Endodermal cell (in vitro differentiated cells): Measurements from ENCODE around the gene SIGMAR1. TPM values are rescaled to one million over a fixed set of nuclear protein-coding genes. Genes with fewer than 3 reads are reported as not detected.

ENCODE experiments used
- DNase-seq: peaks from one replicate; pipeline ENCODE4 v3.0.0-alpha.2; 2017
- H3K27ac ChIP-seq: 2 replicates; pipeline ENCODE4 v1.5.1; 2013; ENCODE audit warnings: mild to moderate bottlenecking, low read depth, low read length, moderate library complexity
- H3K27me3 ChIP-seq: 2 replicates; pipeline ENCODE4 v1.6.1; 2013; ENCODE audit warnings: mild to moderate bottlenecking, low read length, moderate library complexity; ENCODE audit not compliant: insufficient read depth, control insufficient read depth, poor library complexity, severe bottlenecking
- H3K36me3 ChIP-seq: 2 replicates; pipeline ENCODE4 v1.7.0; 2013; ENCODE audit warnings: mild to moderate bottlenecking, low read length, moderate library complexity; ENCODE audit not compliant: control insufficient read depth, insufficient read depth
- H3K4me1 ChIP-seq: one replicate; pipeline ENCODE4 v1.7.0; 2013; ENCODE audit warnings: low read length; ENCODE audit not compliant: control insufficient read depth, insufficient read depth
- H3K4me3 ChIP-seq: 2 replicates; pipeline ENCODE4 v1.5.1; 2013; ENCODE audit warnings: mild to moderate bottlenecking, low read length, moderate library complexity
- H3K9ac ChIP-seq: 2 replicates; pipeline ENCODE4 v1.6.1; 2013; ENCODE audit warnings: mild to moderate bottlenecking, low read length, moderate library complexity; ENCODE audit not compliant: poor library complexity, severe bottlenecking; ENCODE audit errors: extremely low read depth
- H3K9me3 ChIP-seq: 2 replicates; pipeline ENCODE4 v1.6.1; 2013; ENCODE audit warnings: mild to moderate bottlenecking, low read length, moderate library complexity; ENCODE audit not compliant: control insufficient read depth
- H3K27ac Mint-ChIP-seq: 2 replicates; pipeline ENCODE4 v1.8.0; 2020; ENCODE audit warnings: mixed read lengths
- H3K27me3 Mint-ChIP-seq: 2 replicates; pipeline ENCODE4 v1.8.0; 2021; ENCODE audit warnings: mild to moderate bottlenecking, mixed read lengths; ENCODE audit not compliant: insufficient read depth
- H3K36me3 Mint-ChIP-seq: 2 replicates; pipeline ENCODE4 v1.8.0; 2020; ENCODE audit warnings: low read depth, mixed read lengths
- H3K4me1 Mint-ChIP-seq: 2 replicates; pipeline ENCODE4 v1.8.0; 2020; ENCODE audit warnings: mixed read lengths
- H3K4me3 Mint-ChIP-seq: 2 replicates; pipeline ENCODE4 v1.8.0; 2020; ENCODE audit warnings: mild to moderate bottlenecking, moderate library complexity, mixed read lengths
- H3K9me3 Mint-ChIP-seq: 2 replicates; pipeline ENCODE4 v1.8.0; 2020; ENCODE audit warnings: mild to moderate bottlenecking, mixed read lengths
- WGBS, 2 experiments: methylation state at CpG; one replicate each; pipeline versions ENCODE4 v1.1.5 to v1.1.7; 2013; ENCODE audit warnings: missing lambda C conversion rate in 2 of 2, mixed read lengths in 1 of 2; ENCODE audit not compliant: insufficient coverage in 1 of 2, insufficient read length in 1 of 2; 5-methylcytosine and 5-hydroxymethylcytosine counted together
- total RNA-seq, 2 donors: library from RNA; stranded (reverse); fragmentation: NEBNext Ultra II Directional in 1 of 2; extraction: Animal tissue kit (Norgen Biotek cat#: 25700) in 1 of 2; gene quantifications; 2 replicates in 1 of 2; 3 replicates in 1 of 2; pipeline ENCODE4 v1.2.1, GENCODE V29; 2021
- TF ChIP-seq, protein P1 (sequence below): fragments of 200-600 bp; sonication (generic); conservative IDR thresholded peaks from 2 replicates; pipeline ENCODE4 v1.5.0; 2021; ENCODE audit warnings: antibody characterized with exemption, mild to moderate bottlenecking

SIGMAR1 gene
- total RNA-seq, 2 donors from 2014 or later = 49.1 to 49.4 TPM

DNA sequence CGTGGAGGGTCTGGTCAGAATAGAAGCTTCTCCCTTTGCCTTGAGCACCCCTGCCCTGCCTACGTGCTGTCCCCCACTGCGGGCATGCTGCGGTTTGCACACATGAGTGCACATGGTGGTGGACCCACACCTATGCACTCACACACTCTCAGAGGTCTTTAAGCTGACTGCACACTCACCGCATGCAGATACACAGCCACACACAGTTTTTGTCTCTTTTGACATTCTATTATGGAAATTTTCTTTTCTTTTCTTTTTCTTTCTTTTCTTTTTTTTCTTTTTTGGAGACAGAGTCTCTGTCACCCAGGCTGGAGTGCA is 8.1 kb downstream of the SIGMAR1 start:
- Mint-ChIP-seq H3K36me3 (no peaks in the 10 kb centered on the region), H3K27me3 (peaks cover 82% of the 10 kb centered on the region)
- H3K4me3 ChIP-seq = peak overlapping the region; percentile 63

DNA sequence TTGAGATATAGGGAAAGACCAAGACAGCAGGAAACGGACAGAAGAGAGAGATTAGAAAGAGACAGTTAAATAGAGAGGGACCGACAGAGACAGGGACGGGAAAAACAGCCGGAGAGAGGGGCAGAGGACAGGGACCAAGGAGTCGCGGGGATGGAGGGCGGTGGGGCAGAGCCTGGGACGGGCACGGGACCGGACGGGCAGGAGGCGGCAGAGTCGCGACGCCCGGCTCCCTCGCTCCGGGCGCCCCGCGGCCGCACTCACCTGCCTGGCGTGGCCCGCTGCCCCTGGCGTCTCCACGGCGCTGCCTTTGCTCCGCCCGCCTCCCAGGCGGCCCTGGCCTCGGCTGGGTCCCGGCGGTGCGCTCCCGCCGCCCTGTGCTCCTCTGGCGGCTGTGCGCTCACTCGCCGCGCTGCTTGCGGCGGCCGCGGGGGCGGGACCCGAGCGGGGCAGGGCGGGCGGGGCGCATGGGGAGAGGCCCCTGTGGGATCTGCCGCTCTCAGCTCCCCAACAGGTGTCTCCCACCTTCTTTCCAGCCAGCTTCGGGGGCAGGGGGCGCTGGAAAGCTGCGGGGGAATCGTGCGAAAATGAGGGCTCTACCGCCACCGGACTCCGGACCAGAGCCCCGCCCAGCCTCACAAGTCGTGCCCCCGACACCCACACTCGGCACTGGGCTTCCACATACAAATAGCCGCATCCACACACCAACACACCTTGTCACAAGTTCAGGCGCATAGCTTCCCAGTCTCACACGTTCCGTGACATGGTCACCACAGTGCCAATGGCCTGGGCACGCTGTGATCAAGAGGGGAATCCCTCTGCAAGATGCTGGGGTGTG is 8.7 kb downstream of the SIGMAR1 start, which contains the start of gene ARID3C:
Gene ARID3C (minus strand): TSS at position 411 of the 835 bp plus-strand sequence. CDS start 1,052 bp downstream, outside the sequence.
- Histone ChIP-seq H3K4me3 (peak within 1 kb of the TSS; percentile 69), H3K9me3 (no peaks in the 10 kb centered on the region), H3K36me3 (no peaks in the 10 kb centered on the region), H3K27me3 (peaks cover 71% of the 10 kb centered on the region), H3K9ac (no peak within 1 kb of the TSS), H3K27ac (no peak within 1 kb of the TSS), H3K4me1 (peaks cover 7% of the 10 kb centered on the region)
- peaks cover 24% of the 10 kb centered on the region for H3K4me1 Mint-ChIP-seq
- TF ChIP-seq, protein P1, sequence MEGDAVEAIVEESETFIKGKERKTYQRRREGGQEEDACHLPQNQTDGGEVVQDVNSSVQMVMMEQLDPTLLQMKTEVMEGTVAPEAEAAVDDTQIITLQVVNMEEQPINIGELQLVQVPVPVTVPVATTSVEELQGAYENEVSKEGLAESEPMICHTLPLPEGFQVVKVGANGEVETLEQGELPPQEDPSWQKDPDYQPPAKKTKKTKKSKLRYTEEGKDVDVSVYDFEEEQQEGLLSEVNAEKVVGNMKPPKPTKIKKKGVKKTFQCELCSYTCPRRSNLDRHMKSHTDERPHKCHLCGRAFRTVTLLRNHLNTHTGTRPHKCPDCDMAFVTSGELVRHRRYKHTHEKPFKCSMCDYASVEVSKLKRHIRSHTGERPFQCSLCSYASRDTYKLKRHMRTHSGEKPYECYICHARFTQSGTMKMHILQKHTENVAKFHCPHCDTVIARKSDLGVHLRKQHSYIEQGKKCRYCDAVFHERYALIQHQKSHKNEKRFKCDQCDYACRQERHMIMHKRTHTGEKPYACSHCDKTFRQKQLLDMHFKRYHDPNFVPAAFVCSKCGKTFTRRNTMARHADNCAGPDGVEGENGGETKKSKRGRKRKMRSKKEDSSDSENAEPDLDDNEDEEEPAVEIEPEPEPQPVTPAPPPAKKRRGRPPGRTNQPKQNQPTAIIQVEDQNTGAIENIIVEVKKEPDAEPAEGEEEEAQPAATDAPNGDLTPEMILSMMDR = no peak
- WGBS, 2 experiments = 3% methylated on average over 28 to 69 of the region's 69 CpGs
- peak within 1 kb of the TSS; percentile 56 for H3K4me3 Mint-ChIP-seq
- no peaks in the 10 kb centered on the region for H3K9me3 Mint-ChIP-seq
- no peak within 1 kb of the TSS for H3K27ac Mint-ChIP-seq
- DNase-seq = peak; percentile 77
- no peaks in the 10 kb centered on the region for H3K36me3 Mint-ChIP-seq
- peaks cover 88% of the 10 kb centered on the region for H3K27me3 Mint-ChIP-seq

More for the DNA sequence above, 8.1 kb downstream of the SIGMAR1 start:
- WGBS, 2 experiments = 44 to 53% methylated on average over 5 of the region's 5 CpGs
- Histone ChIP-seq H3K27ac (no peak overlapping the region), H3K9me3 (no peaks in the 10 kb centered on the region), H3K36me3 (no peaks in the 10 kb centered on the region), H3K4me1 (peaks cover 4% of the 10 kb centered on the region), H3K27me3 (peaks cover 71% of the 10 kb centered on the region), H3K9ac (no peak overlapping the region)
- DNase-seq = no peak
- TF ChIP-seq, protein P1 = no peak
- Mint-ChIP-seq H3K9me3 (no peaks in the 10 kb centered on the region), H3K27ac (no peak overlapping the region), H3K4me3 (peak overlapping the region; percentile 56), H3K4me1 (peaks cover 22% of the 10 kb centered on the region)

DNA sequence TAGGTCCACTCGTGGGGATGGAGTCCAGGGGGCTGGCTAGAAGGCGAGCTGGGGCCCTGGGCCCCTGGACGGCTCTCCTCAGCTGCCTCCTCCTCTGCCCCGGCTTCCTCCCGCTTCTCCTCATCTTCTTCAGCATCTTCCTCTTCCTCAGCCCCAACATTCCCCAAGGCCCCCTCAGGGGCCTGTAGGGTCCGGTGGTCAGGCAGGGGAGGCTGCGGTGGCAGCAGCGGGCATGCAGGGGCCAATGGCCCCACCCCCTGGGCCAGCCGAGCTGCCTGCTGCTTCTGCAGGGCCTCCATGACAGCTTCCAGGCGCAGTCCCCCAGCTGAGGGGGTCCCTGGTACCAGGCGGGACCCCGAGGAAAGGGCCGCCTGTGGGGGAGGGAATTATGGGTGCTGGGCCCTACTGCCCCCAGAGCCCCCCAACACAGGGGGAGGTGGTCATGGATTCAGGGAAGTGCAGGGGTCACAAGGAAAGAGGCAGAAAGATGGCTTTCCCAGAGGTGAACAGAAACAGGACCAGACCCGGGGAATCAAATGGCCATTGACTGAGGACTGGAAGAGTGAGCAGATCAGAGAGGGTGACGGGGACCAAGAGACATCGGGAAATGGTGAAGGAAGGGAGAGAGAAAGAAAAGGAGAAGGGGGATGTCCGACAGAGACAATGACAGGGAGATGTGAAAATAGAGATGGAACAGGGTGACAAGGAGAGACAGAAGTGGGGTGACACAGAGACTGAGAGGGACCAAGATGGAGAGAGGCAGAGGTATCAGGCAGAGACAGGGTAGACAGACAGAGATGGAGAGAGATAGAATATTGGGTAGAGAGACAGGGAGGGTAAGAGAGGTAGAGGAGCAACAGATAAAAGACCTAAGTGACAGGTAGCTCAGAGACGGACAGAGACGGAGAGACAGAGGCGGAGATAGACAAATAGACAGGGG is 9.6 kb downstream of the SIGMAR1 start:
- H3K4me1 ChIP-seq = peaks cover 7% of the 10 kb centered on the region
- Mint-ChIP-seq H3K4me1 (peaks cover 24% of the 10 kb centered on the region), H3K36me3 (no peaks in the 10 kb centered on the region), H3K27me3 (peaks cover 92% of the 10 kb centered on the region), H3K27ac (no peak overlapping the region), H3K4me3 (peak overlapping the region; percentile 56), H3K9me3 (no peaks in the 10 kb centered on the region)
- no peak for DNase-seq
- no peak overlapping the region for H3K9ac ChIP-seq
- WGBS, 2 experiments = 54 to 67% methylated on average over 9 to 20 of the region's 20 CpGs
- TF ChIP-seq, protein P1 = no peak
- no peaks in the 10 kb centered on the region for H3K9me3 ChIP-seq
- H3K4me3 ChIP-seq = peak overlapping the region; percentile 69
- peaks cover 71% of the 10 kb centered on the region for H3K27me3 ChIP-seq
- no peaks in the 10 kb centered on the region for H3K36me3 ChIP-seq
- H3K27ac ChIP-seq = no peak overlapping the region
